HG02642 (cell line): ENCODE data around the gene WNT9A.

Experiments used
- ATAC-seq: cut with Tn5 transposase; IDR thresholded peaks from one replicate; pipeline ENCODE4 v1.9.1; 2021; ENCODE audit warnings: mild to moderate bottlenecking; ENCODE audit not compliant: unreplicated experiment, poor library complexity

The WNT9A gene

GRCh38 chr1:227942716-227943261 lies 4.9 kb downstream of the WNT9A start:
- no peak for ATAC-seq

GRCh38 chr1:227942021-227942715 lies 5.6 kb downstream of the WNT9A start:
- no peak for ATAC-seq

- no peak for ATAC-seq
Measured at GRCh38 chr1:227941509-227942020, 6.2 kb downstream of the WNT9A start.

- no peak for ATAC-seq
Measured at GRCh38 chr1:227940791-227941241, 6.9 kb downstream of the WNT9A start.

GRCh38 chr1:227939791-227940771 lies 7.7 kb downstream of the WNT9A start:
- no peak for ATAC-seq

- no peak for ATAC-seq
Measured at GRCh38 chr1:227938911-227939790, 8.6 kb downstream of the WNT9A start.

- ATAC-seq: no peak
Measured at GRCh38 chr1:227938276-227938675, 9.5 kb downstream of the WNT9A start.

- no peak for ATAC-seq
Measured at GRCh38 chr1:227937838-227938145, 9.9 kb downstream of the WNT9A start.

GRCh38 chr1:227937031-227937837 lies 10.5 kb downstream of the WNT9A start:
- ATAC-seq: no peak

- no peak for ATAC-seq
Measured at GRCh38 chr1:227935826-227936225, 11.9 kb downstream of the WNT9A start.

GRCh38 chr1:227934476-227935313 lies 13.0 kb downstream of the WNT9A start:
- no peak for ATAC-seq

GRCh38 chr1:227929751-227930472 lies 17.8 kb downstream of the WNT9A start:
- ATAC-seq: no peak

- no peak for ATAC-seq
Measured at GRCh38 chr1:227928811-227929375, 18.8 kb downstream of the WNT9A start.

GRCh38 chr1:227927971-227928741 lies 19.6 kb downstream of the WNT9A start:
- no peak for ATAC-seq

GRCh38 chr1:227926896-227927885 lies 20.5 kb downstream of the WNT9A start:
- no peak for ATAC-seq
